HG02884 (cell line): ENCODE data around the gene TIAM1.

Experiments
- ATAC-seq: cut with Tn5 transposase; IDR thresholded peaks from one replicate; pipeline ENCODE4 v1.9.1; 2021; ENCODE audit warnings: mild to moderate bottlenecking, moderate library complexity; ENCODE audit not compliant: unreplicated experiment

Gene TIAM1

DNA sequence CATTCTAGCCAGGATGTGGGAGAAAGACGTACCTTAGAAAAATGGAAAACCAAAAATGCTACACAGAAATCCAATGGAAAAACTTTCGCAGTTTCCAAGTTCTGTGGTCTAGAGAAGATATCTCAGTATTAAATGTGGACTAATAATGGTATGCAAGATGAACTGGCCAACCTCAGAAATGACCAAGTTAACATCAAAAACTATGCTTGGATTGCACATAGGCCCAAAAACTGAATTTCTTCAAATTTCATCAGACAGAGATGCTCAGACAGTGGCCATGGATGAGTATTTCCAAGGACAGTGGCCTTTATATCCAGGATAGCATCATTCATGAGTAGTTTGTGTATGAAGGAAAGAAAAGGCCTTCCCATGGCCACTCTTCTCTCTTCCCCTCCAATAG is 132.2 kb downstream of the TIAM1 start:
- ATAC-seq, result no peak

DNA sequence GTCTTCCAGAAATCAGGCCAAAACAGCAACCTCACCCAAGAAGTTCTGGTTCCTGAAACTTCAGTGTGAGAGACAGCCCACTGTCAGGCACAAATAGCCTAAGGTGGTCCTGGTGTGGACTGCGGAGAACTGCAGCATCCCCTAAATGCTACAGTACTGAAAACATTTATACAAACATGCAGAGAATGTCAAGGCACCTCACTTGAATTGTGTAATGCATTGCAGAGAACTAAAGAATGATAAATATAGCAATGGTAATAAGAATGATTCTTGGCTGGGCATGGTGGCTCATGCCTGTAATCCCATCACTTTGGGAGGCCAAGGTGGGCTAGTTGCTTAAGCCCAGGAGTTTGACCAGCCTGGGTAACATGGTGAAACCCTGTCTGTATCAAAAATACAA is 138.6 kb downstream of the TIAM1 start:
- ATAC-seq, result no peak

GRCh38 chr21:31204801-31205200 is 139.3 kb downstream of the TIAM1 start:
- no peak for ATAC-seq

- ATAC-seq, result no peak
Observed at GRCh38 chr21:31203431-31204054, 140.5 kb downstream of the TIAM1 start.

DNA sequence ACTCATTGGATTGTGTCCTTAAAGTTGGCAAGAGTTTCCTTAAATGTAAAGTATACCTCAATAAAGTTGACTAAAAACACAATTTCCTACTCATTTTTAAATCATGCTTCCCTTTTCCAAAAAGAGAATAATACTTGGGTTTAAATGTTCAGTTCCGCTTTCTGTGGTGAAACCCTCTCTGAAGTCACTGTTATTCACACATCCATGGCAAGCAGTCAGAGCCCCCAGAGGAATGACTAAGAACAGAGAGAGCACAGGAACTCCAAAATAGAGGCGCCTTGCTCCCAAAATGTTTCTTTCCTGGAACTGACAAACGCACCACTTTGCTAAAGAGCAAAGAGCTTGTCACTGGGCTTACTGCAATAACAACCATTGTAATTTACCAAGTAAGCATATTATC is 142.5 kb downstream of the TIAM1 start:
- ATAC-seq, result peak; percentile 81

- peak; percentile 16 for ATAC-seq
Observed at GRCh38 chr21:31201144-31201543, 142.9 kb downstream of the TIAM1 start.

GRCh38 chr21:31198575-31198974 is 145.5 kb downstream of the TIAM1 start:
- no peak for ATAC-seq

DNA sequence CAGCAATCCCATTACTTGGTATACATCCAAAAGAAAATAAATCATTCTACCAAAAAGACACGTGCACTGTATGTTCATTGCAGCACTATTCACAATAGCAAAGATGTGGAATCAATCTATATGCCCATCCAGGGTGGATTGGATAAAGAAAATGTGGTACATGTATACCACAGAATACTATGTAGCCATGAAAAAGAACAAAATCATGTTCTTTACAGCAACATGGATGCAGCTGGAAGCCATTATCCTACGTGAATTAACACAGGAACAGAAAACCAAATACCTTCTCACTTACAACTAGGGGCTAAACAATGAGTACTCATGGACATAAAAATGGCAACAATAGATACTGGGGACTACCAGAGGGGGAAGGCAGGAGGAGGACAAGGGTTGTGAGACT is 147.3 kb downstream of the TIAM1 start:
- ATAC-seq, result no peak

GRCh38 chr21:31195334-31196015 is 148.6 kb downstream of the TIAM1 start:
- peak; percentile 77 for ATAC-seq

- no peak for ATAC-seq
Observed at GRCh38 chr21:31194510-31195293, 149.4 kb downstream of the TIAM1 start.

- no peak for ATAC-seq
Observed at GRCh38 chr21:31193761-31194160, 150.3 kb downstream of the TIAM1 start.

GRCh38 chr21:31191553-31191952 is 152.5 kb downstream of the TIAM1 start:
- ATAC-seq, result no peak

GRCh38 chr21:31190516-31190915 is 153.5 kb downstream of the TIAM1 start:
- no peak for ATAC-seq

DNA sequence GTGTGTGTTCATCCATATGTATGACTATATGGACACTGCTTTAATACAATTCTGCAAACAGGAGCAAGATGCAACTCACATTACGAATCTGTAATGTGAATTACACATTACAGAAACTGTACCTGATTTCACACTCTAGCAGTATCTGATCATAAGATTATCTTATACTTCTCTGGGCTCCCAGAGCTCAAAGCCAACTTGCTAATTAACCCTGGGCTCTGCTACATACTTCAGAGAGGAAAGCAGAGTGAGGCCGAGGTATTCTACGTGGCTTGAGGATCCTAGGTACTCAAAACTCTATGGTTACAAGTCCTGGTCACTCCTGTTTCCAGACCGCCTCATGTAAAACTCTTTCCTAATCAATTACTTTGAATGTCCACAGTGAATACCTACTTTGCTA is 156.6 kb downstream of the TIAM1 start:
- ATAC-seq, result no peak

GRCh38 chr21:31186916-31187315 is 157.1 kb downstream of the TIAM1 start:
- no peak for ATAC-seq

DNA sequence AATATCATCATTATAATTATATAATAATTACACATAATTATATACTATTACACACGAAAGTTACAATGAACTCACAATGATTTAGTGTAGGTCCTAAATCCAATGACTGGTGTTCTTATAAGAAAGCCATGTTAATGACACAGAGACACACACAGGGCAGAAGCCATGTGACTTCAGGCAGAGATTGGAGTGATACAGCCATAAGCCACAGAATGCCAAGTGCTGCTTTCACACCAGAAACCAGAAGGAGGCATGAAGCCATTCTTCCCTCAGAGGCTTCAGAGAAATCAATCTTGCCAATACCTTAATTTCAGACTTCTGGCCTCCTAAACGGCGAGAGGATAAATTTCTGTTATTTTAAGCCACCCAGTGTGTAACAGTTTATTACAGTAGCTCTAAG is 158.4 kb downstream of the TIAM1 start:
- ATAC-seq, result no peak

DNA sequence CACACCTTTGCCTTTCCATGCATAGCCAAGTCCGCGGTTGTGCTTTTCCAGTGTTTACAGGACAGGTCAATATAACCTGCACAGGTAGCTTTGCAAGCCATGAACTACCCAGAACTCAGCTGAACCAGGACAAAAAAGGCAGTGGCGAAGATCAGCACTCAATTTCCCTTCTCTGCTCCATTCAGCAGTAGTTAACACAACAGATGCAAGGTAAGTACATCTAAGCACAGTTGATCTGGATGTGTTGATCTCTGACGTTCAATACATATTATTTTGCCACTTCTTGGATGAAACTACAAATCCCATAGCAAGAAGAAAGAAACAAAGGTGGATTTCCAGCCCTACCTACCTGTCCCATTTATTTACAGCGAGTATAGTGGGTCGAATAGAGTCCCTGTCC is 159.2 kb downstream of the TIAM1 start:
- no peak for ATAC-seq

- no peak for ATAC-seq
Observed at GRCh38 chr21:31184459-31184858, 159.6 kb downstream of the TIAM1 start.

GRCh38 chr21:31182231-31183140 is 161.6 kb downstream of the TIAM1 start:
- no peak for ATAC-seq

DNA sequence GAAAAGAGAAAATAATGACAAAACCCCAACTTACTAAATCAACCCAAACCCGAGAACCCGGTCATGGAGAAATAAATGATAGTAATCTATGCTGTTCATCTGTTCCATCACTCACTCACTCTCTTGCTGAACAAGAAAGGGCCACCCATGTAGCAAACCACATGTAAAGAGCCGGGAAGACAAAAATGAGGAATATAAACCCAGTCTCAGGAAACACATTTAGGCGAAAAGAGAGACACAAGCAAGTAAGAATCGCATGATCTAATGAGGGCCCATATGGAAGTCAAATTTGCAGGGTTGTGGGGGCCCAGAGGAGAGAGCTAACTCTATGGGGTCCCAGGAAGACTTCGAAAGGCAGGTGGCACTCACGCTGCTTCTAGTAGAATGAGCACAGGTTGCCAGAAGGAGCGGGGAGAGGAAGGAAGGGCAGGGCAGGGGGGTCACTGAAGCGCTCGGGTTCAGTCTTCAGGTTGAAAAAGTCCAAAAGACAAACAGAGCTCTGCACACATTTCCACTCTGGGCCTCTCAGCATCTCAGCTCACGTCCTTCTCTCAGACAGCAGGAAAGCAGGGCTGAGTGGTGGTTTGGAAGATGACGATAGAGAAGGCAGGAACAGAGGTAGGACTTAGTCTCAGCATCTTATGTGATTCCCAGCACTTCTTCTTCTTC is 162.8 kb downstream of the TIAM1 start:
- ATAC-seq, result no peak
